ENCODE measurements around the gene GDF3. TPM values are rescaled to one million over a fixed set of nuclear protein-coding genes. Genes with fewer than 3 reads are reported as not detected.

The GDF3 gene
- total and polyA plus RNA-seq, 9 of the 15 experiments (the other 6 are each of a cell fraction or from before 2014, with no cell fraction given) = not detected

- TF ChIP-seq SMC3 (conservative IDR thresholded peaks at IDR 0.05; ENCODE audit: insufficient read depth, low read depth, low read length) (no peak), CBX3 (IDR thresholded peaks at IDR 0.05; ENCODE audit: borderline replicate concordance in 1 of 2, low read length in 2 of 2) (no peak), NFIC (IDR thresholded peaks at IDR 0.05) (peak; percentile 56), ZNF518B (CRISPR knock-in tag; IDR thresholded peaks at IDR 0.05) (no peak), KDM2B (CRISPR knock-in tag; IDR thresholded peaks at IDR 0.05) (no peak)
- ATAC-seq = no peak
- Histone ChIP-seq H3K27me3 (ENCODE audit: control insufficient read depth in 2 of 2, insufficient read depth in 2 of 2, low read length in 2 of 2) (no peaks in the 10 kb centered on the region), H3K4me1 (replicated peaks in 1 of 2; ENCODE audit: control insufficient read depth in 2 of 2, insufficient read depth in 2 of 2, low read length in 2 of 2) (0 out of 5 replicates have a peak, but pooled peaks cover 0 to 3% of the 10 kb centered on the region in 2 experiments), H3K9me1 (ENCODE audit: control insufficient read depth, insufficient read depth, low read length) (no peaks in the 10 kb centered on the region), H3K36me3 (ENCODE audit: control insufficient read depth, insufficient read depth, low read length) (no peaks in the 10 kb centered on the region), H3K4me2 (ENCODE audit: insufficient read depth, low read length) (no peak overlapping the region), H3K79me2 (ENCODE audit: control insufficient read depth, insufficient read depth, low read length) (no peaks in the 10 kb centered on the region), H3K9me3 (replicated peaks; ENCODE audit: control insufficient read depth, insufficient read depth, low read depth, low read length) (no peaks in the 10 kb centered on the region), H3K27ac (ENCODE audit: extremely low read depth, low read depth, low read length) (no peak overlapping the region), H3K4me3 (no peak overlapping the region), H4K20me1 (replicated peaks; ENCODE audit: control insufficient read depth, insufficient read depth, low read length) (no peaks in the 10 kb centered on the region), H3K9ac (ENCODE audit: insufficient read depth in 1 of 2, low read depth in 2 of 2, low read length in 2 of 2) (no peak overlapping the region), H2AFZ (ENCODE audit: low read depth, low read length) (no peak overlapping the region)
- CTCF ChIA-PET (ENCODE audit: low intra/inter-chr PET ratio) = no interaction called here
- DNase-seq (ENCODE audit: extremely low read depth in 1 of 4, low spot score in 3 of 4) = no peak
- 4% methylated on average over 3 of the region's 3 CpGs for WGBS (ENCODE audit: insufficient coverage, low coverage, missing lambda C conversion rate)
- in situ Hi-C loops (cut with MboI) (no loop called here), intact Hi-C loops (cut with micrococcal nuclease) (no loop called here)
- FAIRE-seq = no peak
- POLR2A ChIA-PET = no interaction called here
- no TSS peak for BruUV-seq (replicated peaks)
Observed at GRCh38 chr12:7732993-7733392, 37.4 kb upstream of the GDF3 start.
